Natural killer cell (primary cell): Measurements from ENCODE around the gene ADAMTS17. TPM values are rescaled to one million over a fixed set of nuclear protein-coding genes. Genes with fewer than 3 reads are reported as not detected.
"Not testable (repeated sequence)": the region's sequence is repeated elsewhere in the genome, so short reads cannot be mapped to it uniquely, and the experiment has no call there.

Source experiments
- ATAC-seq, 3 donors: fragments of 150-1000 bp in 2 of 3; fragments of 200-7000 bp in 1 of 3; cut with Tn5 transposase; 1 replicate in 1 of 3; 2 replicates in 2 of 3; pipeline ENCODE4 v1.10.0; 2021; ENCODE audit warnings: mild to moderate bottlenecking in 2 of 3, moderate library complexity in 2 of 3
- DNase-seq, 2 donors: peaks; one replicate each; pipeline versions ENCODE4 v3.0.0 to v3.0.0-alpha.2; 2013 to 2021; ENCODE audit warnings: mixed read lengths in 1 of 2
- H3K27ac ChIP-seq: one replicate; pipeline ENCODE4 v1.5.1; 2013; ENCODE audit warnings: mild to moderate bottlenecking, low read length
- H3K27me3 ChIP-seq: one replicate; pipeline ENCODE4 v1.6.1; 2013; ENCODE audit warnings: low read length; ENCODE audit not compliant: control insufficient read depth, insufficient read depth
- H3K36me3 ChIP-seq: one replicate; pipeline ENCODE4 v1.6.1; 2013; ENCODE audit warnings: low read length; ENCODE audit not compliant: control insufficient read depth, insufficient read depth
- H3K4me1 ChIP-seq: one replicate; pipeline ENCODE4 v1.6.1; 2013; ENCODE audit warnings: low read length; ENCODE audit not compliant: control insufficient read depth, insufficient read depth
- H3K4me3 ChIP-seq: one replicate; pipeline ENCODE4 v1.5.1; 2013; ENCODE audit warnings: low read length
- H3K9me3 ChIP-seq: one replicate; pipeline ENCODE4 v1.6.1; 2013; ENCODE audit warnings: low read length; ENCODE audit not compliant: control insufficient read depth, insufficient read depth
- H3K27ac Mint-ChIP-seq, 2 donors: one replicate each; pipeline ENCODE4 v1.8.0; 2022; ENCODE audit warnings: mild to moderate bottlenecking in 2 of 2, mixed read lengths in 2 of 2, moderate library complexity in 1 of 2
- H3K27me3 Mint-ChIP-seq, 2 donors: one replicate each; pipeline ENCODE4 v1.8.0; 2022; ENCODE audit warnings: low read depth in 2 of 2, mixed read lengths in 2 of 2
- H3K36me3 Mint-ChIP-seq: one replicate; pipeline ENCODE4 v1.8.0; 2022; ENCODE audit warnings: mixed read lengths
- H3K4me1 Mint-ChIP-seq, 2 donors: one replicate each; pipeline ENCODE4 v1.8.0; 2022; ENCODE audit warnings: mixed read lengths in 2 of 2
- H3K4me3 Mint-ChIP-seq: one replicate; pipeline ENCODE4 v1.8.0; 2022; ENCODE audit warnings: mild to moderate bottlenecking, moderate library complexity, mixed read lengths
- H3K9me3 Mint-ChIP-seq, 2 donors: one replicate each; pipeline ENCODE4 v1.8.0; 2022; ENCODE audit warnings: mixed read lengths in 2 of 2
- CTCF ChIP-seq: fragments of 200-600 bp; IDR thresholded peaks from one replicate; pipeline ENCODE4 v1.8.0; 2022; ENCODE audit warnings: antibody characterized with exemption
- WGBS: methylation state at CpG from one replicate; pipeline ENCODE4 v1.1.7; 2013; ENCODE audit warnings: missing lambda C conversion rate; ENCODE audit not compliant: insufficient coverage; 5-methylcytosine and 5-hydroxymethylcytosine counted together
- intact Hi-C: fragments of 100-400 bp; cut with micrococcal nuclease; formaldehyde crosslinking; loops from one replicate; pipeline ENCODE4 v1.14.2; 2022
- total RNA-seq, 4 donors: library from RNA; stranded (reverse); fragments of 120-200 nt in 1 of 4; gene quantifications; one replicate each; pipeline versions ENCODE4 v1.2.3 to v1.2.4, GENCODE V29; 2013 to 2022

The ADAMTS17 gene
- total RNA-seq, 3 donors from 2014 or later (not counting 1 experiment from before 2014, with no cell fraction given), result 4.8 to 9.5 (median 5.3) TPM

GRCh38 chr15:100093211-100094126 is 248.3 kb downstream of the ADAMTS17 start:
- H3K27ac ChIP-seq, result no peak overlapping the region
- H3K27me3 ChIP-seq, result no peaks in the 10 kb centered on the region
- H3K27ac Mint-ChIP-seq, result no peak overlapping the region
- no peak overlapping the region for H3K4me3 ChIP-seq
- DNase-seq (no peak), ATAC-seq (no peak)
- H3K4me1 ChIP-seq, result no peaks in the 10 kb centered on the region
- H3K4me1 Mint-ChIP-seq, result no peaks in the 10 kb centered on the region
- no peaks in the 10 kb centered on the region for H3K27me3 Mint-ChIP-seq
- no peak overlapping the region for H3K4me3 Mint-ChIP-seq
- TF ChIP-seq CTCF, result no peak
- 79% methylated on average over 13 of the region's 13 CpGs for WGBS
- no peaks in the 10 kb centered on the region for H3K9me3 ChIP-seq
- H3K36me3 ChIP-seq, result no peaks in the 10 kb centered on the region
- no peaks in the 10 kb centered on the region for H3K36me3 Mint-ChIP-seq
- no peaks in the 10 kb centered on the region for H3K9me3 Mint-ChIP-seq
- intact Hi-C loops, result no loop called here

DNA sequence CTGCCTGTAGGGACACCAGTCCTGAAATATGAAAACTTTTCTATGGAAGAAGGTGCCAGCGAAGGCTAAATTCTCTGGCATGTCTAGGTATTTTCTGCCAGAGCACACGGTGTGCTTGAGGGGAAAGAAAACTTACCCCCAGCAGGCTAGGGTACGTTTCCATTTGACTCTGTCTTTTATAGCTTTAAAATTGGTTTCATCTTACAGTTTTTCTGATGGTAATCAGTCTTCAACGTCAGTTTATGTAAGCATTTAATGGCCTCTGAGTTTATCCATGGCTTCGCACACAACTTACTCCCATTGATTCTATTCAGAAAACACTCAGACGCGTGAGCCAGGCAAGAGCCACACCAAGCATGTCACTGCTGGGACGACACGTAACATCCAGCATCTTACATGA is 249.7 kb downstream of the ADAMTS17 start:
- Mint-ChIP-seq H3K4me1 (no peaks in the 10 kb centered on the region), H3K27ac (no peak overlapping the region), H3K9me3 (no peaks in the 10 kb centered on the region), H3K36me3 (no peaks in the 10 kb centered on the region), H3K27me3 (no peaks in the 10 kb centered on the region), H3K4me3 (no peak overlapping the region)
- Histone ChIP-seq H3K4me1 (no peaks in the 10 kb centered on the region), H3K27me3 (no peaks in the 10 kb centered on the region), H3K27ac (no peak overlapping the region), H3K9me3 (no peaks in the 10 kb centered on the region), H3K4me3 (no peak overlapping the region), H3K36me3 (no peaks in the 10 kb centered on the region)
- ATAC-seq, result no peak
- WGBS, result 86% methylated on average over 9 of the region's 9 CpGs
- intact Hi-C loops, result no loop called here
- TF ChIP-seq CTCF, result no peak
- no peak for DNase-seq

GRCh38 chr15:100090411-100090810 is 251.4 kb downstream of the ADAMTS17 start:
- Histone ChIP-seq H3K27ac (no peak overlapping the region), H3K9me3 (no peaks in the 10 kb centered on the region), H3K4me1 (no peaks in the 10 kb centered on the region), H3K36me3 (no peaks in the 10 kb centered on the region), H3K4me3 (no peak overlapping the region), H3K27me3 (no peaks in the 10 kb centered on the region)
- Mint-ChIP-seq H3K27ac (no peak overlapping the region), H3K27me3 (no peaks in the 10 kb centered on the region), H3K4me3 (no peak overlapping the region), H3K36me3 (no peaks in the 10 kb centered on the region), H3K4me1 (no peaks in the 10 kb centered on the region), H3K9me3 (no peaks in the 10 kb centered on the region)
- intact Hi-C loops, result no loop called here
- DNase-seq, result no peak
- no peak for ATAC-seq
- no peak for TF ChIP-seq CTCF
- WGBS, result 91% methylated on average over 11 of the region's 11 CpGs

DNA sequence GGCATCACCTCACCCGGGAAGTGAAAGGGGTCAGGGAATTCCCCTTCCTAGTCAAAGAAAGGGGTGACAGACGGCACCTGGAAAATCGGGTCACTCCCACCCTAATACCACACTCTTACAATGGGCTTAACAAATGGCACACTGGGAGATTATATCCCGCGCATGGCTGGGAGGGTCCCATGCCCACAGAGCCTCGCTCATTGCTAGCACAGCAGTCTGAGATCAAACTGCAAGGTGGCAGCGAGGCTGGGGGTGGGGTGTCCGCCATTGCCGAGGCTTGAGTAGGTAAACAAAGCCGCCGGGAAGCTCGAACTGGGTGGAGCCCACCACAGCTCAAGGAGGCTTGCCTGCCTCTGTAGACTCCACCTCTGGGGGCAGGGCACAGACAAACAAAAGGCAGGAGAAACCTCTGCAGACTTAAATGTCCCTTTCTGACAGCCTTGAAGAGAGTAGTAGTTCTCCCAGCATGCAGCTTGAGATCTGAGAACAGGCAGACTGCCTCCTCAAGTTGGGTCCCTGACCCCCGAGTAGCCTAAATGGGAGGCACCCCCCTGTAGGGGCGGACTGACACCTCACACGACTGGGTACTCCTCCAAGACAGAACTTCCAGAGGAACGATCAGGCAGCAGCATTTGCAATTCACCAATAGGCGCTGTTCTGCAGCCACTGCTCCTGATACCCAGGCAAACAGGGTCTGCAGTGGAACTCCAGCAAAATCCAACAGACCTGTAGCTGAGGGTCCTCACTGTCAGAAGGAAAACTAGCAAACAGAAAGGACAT is 257.5 kb downstream of the ADAMTS17 start:
- H3K27ac ChIP-seq, H3K27ac Mint-ChIP-seq: not testable (repeated sequence)

More for the DNA sequence above, 257.5 kb downstream of the ADAMTS17 start:
- H3K4me3 ChIP-seq, H3K36me3 Mint-ChIP-seq, H3K4me1 Mint-ChIP-seq, H3K27me3 Mint-ChIP-seq, H3K4me3 Mint-ChIP-seq, DNase-seq, H3K36me3 ChIP-seq, intact Hi-C loops, H3K4me1 ChIP-seq, ATAC-seq, H3K9me3 Mint-ChIP-seq, H3K27me3 ChIP-seq, H3K9me3 ChIP-seq: not testable (repeated sequence)
- 87% methylated on average over 17 of the region's 17 CpGs for WGBS
